HG03095 (cell line): ENCODE measurements around the gene TET2.

Source experiments
- ATAC-seq: cut with Tn5 transposase; IDR thresholded peaks from one replicate; pipeline ENCODE4 v1.9.1; 2021; ENCODE audit warnings: moderate library complexity; ENCODE audit not compliant: unreplicated experiment

Gene TET2

DNA sequence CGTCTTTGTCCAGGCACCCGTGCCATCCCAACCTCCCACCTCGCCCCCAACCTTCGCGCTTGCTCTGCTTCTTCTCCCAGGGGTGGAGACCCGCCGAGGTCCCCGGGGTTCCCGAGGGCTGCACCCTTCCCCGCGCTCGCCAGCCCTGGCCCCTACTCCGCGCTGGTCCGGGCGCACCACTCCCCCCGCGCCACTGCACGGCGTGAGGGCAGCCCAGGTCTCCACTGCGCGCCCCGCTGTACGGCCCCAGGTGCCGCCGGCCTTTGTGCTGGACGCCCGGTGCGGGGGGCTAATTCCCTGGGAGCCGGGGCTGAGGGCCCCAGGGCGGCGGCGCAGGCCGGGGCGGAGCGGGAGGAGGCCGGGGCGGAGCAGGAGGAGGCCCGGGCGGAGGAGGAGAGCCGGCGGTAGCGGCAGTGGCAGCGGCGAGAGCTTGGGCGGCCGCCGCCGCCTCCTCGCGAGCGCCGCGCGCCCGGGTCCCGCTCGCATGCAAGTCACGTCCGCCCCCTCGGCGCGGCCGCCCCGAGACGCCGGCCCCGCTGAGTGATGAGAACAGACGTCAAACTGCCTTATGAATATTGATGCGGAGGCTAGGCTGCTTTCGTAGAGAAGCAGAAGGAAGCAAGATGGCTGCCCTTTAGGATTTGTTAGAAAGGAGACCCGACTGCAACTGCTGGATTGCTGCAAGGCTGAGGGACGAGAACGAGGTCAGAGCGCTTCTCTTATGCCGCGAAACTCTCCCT lies at the start of gene TET2:
Gene TET2, plus strand, starts transcription at position 601 of the 740 bp plus-strand sequence. CDS start 87,067 bp downstream, outside the sequence.
- peak; percentile 84 for ATAC-seq

- no peak for ATAC-seq
Observed at GRCh38 chr4:105102016-105102415, 44.7 kb upstream of the TET2 start.

DNA sequence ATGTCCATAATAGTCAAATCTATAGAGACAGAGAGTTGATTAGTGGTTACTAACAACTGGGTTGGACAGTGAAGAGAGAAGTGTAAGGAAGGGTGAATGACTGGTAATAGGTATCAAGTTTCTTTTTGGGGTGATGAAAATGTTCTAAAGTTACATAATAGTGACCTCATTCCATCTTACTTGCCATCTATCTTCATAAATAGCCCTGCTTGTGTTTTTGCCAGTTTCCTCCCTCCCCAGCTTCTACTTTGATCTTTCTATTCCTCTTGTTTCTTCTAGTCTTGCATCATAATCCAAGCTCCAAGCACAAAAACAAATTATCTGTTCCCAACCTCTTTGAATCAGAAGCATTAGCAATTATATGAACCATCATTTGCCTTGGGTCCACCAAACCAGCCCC lies 40.2 kb upstream of the TET2 start:
- ATAC-seq: no peak

DNA sequence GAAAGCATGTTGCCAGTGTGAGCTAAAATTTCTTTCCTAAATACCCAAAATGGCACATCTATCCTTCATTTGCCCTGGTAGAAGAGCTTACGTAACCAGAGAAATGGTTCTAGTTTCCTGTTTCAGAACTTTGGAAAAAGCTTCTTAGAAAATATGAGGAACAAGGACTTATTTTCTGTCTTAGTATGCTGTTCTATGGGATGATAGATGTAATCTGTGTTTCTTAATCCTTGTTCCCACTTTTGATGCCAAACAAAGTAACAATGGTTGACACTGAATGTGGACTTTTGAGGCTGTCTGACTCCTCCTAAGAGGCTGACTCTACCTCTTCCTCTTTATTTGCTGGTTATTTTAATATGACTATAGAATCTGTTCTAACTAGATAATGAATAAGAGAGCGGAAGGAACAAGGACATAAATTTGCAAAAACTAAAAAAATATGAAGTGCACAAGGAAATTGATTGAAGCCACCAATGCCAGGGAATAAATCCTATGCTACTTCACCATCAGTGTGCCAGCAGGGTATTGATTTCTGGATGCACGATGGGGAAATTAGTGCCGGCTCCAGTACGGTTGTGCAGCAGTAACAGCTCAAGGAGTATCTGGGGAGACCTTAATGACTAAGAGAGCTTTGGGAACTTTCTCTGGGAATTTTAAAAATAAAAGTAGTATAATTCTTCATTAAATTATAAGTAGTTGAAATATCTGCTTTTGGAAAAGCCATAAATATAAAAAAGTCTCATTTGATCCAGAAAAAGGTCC lies 39.4 kb upstream of the TET2 start:
- no peak for ATAC-seq

DNA sequence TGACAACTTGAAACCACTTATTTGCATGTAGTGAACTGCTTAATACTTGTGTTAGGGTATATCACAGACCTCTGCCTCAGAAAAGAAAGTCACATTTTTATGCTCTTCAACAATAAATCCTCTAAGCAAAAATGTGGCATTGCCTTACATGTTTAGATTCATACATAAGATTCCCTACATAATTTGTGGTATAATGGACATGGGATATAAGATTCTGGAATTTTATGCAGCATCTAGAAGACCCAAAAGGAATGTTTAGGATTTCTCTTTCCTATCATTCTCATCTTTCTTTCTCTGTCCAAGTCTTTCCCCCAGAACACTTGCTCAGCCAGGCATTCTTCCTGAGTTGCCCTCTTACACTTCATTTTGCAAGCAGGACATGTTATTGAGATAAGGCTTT lies 37.7 kb upstream of the TET2 start:
- no peak for ATAC-seq

DNA sequence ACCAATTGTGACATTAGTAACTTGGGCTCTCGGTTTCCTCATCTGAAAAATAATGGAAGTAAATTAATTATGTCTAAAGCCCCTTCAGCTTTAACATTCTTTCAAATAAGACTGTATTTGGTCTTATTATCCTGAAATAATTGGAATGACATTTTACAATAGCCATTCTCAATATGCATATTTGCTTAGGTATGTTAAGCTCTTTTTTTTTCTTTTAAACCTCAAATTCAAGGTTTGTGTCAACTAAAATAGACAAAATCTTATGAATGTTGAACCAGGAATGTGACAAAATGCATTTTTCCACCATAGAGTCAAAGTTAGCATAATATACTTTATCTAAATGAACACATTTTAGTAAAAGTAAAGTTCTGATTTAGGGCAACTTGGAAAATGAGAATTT lies 34.4 kb upstream of the TET2 start:
- ATAC-seq: no peak

GRCh38 chr4:105113800-105114199 lies 32.9 kb upstream of the TET2 start:
- no peak for ATAC-seq

- no peak for ATAC-seq
Observed at GRCh38 chr4:105116616-105117319, 29.9 kb upstream of the TET2 start.

DNA sequence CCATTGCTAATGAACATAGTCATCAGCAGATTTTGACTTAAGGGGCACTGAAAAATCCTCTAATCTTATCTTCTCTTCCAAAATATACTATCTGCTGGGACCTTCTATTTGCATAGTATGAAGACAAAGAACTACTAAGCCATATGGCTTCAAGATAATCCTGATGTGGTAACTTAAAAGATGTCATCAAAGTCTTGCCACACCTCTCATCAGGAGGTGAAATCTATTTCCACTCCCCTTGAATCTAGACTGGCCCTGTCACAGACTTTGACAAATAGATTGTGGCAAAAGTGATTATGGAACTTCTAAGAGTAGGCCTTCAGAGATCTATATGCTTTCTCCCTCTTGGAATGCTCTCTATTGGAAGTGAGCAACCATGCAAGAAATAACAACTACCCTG lies 27.3 kb upstream of the TET2 start:
- no peak for ATAC-seq

DNA sequence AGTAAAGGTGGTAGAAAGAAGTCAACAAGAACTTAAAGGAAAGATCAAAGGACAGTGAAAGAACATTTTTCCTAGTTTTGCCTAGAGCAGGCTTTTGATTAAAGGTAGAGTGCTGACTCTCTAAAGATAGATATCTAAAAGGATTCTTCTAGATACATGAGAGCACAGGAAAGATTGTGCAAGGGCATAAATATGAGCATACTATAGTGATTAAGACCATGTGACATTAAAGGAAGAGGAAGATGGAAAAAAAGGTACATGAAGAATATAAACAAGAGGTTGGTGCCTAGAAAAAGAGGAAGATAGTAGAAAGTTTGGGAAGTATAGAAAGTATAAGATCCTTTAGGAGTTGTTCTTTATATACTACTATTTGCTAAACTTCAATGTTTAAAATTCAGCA lies 26.1 kb upstream of the TET2 start:
- ATAC-seq: no peak

GRCh38 chr4:105122350-105122749 lies 24.3 kb upstream of the TET2 start:
- ATAC-seq: no peak

GRCh38 chr4:105126311-105127169 lies 20.1 kb upstream of the TET2 start:
- ATAC-seq: no peak

- ATAC-seq: no peak
Observed at GRCh38 chr4:105127170-105127445, 19.6 kb upstream of the TET2 start.

GRCh38 chr4:105128208-105128607 lies 18.5 kb upstream of the TET2 start:
- no peak for ATAC-seq

- ATAC-seq: no peak
Observed at GRCh38 chr4:105129286-105130040, 17.2 kb upstream of the TET2 start.

- no peak for ATAC-seq
Observed at GRCh38 chr4:105130945-105131344, 15.7 kb upstream of the TET2 start.

DNA sequence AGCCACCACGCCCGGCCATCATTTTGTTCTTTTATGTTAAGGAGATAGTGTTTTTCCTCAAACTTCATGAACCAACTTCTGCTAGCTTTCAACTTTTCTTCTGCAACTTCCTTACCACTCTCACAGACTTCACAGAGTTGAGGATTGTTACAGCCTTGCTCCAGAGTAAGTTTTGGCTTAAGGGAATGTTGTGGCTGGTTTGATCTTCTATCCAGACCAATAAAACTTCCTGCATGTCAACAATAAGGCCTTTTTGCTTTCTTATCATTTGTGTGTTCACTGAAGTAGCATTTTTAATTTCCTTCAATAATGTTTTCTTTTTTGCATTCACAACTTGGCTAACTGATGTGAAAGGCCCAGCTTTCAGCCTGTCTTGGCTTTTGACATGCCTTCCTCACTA lies 12.7 kb upstream of the TET2 start:
- ATAC-seq: no peak

DNA sequence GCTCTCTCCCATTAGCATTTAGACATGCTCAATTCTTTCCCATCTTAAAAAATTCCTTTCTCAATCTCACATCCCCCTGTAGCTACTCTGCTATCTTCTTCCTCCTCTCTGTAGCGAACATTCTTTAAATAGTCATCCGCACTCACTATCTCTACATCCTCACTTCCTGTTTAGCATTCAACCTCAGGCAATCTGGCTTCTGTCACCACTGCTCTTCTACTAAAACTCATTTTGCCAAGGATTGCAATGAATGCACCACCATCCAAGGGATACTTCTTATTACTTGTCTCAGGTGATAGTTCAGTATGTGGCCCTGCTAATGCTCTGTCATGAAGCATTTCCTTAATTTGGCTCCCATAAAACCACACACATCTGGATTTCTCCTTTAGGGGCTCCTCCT lies 10.9 kb upstream of the TET2 start:
- no peak for ATAC-seq

DNA sequence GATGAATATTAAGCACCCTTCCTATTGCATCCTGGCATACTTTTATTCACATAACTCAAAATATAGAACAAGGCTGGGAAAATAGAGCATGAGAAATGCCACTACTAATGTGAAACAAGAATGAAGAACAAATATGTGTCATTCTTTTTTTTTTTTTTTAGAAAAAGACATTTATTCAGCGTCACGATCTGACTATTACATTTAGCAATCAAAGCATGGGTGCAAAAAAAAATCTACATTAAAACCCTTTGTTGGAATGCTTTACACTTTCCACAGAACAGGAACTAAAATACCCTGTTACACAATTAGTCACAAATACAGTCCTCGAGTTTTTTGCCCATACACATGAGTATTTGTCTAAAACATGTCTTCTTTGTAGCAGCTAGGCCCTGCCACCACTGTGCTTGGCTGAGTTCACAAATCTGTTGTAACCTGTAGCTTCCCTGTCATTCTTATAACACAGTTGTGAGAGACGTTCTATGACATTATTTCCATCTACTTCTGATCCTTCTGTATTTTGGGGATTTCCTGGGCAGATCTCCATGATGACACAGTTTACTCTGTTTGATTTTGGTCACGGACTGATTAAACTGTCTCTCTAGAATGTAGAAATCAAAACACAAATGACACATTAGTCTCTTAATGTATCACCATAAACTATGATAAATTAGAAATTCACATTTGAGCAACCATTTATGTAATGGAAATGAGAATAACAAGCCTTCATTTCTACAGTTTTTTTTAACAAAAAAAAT lies 9.4 kb upstream of the TET2 start:
- no peak for ATAC-seq

- ATAC-seq: no peak
Observed at GRCh38 chr4:105139646-105140045, 7.0 kb upstream of the TET2 start.
